PFSK-1 (cell line): ENCODE results near the gene FBXO45.

Experiments used
- POLR2AphosphoS5 ChIP-seq: IDR thresholded peaks from 2 replicates; pipeline ENCODE4 v1.6.1; 2012; ENCODE audit warnings: low read depth, mild to moderate bottlenecking, control low read depth, low read length, moderate library complexity
- REST ChIP-seq, 2 experiments: IDR thresholded peaks; 2 replicates each; pipeline versions ENCODE4 v1.6.1 to v1.8.0; 2011 to 2012; ENCODE audit warnings: low read depth in 2 of 2, low read length in 2 of 2, control low read depth in 1 of 2, inconsistent platforms in 1 of 2, mild to moderate bottlenecking in 1 of 2, moderate library complexity in 1 of 2; ENCODE audit not compliant: insufficient read depth in 1 of 2
- TAF1 ChIP-seq: IDR thresholded peaks from 2 replicates; pipeline ENCODE4 v1.6.1; 2012; ENCODE audit warnings: low read length, control low read depth, borderline replicate concordance; ENCODE audit not compliant: insufficient read depth

- TF ChIP-seq REST (IDR thresholded peaks at IDR 0.05; ENCODE audit: insufficient read depth in 1 of 2, low read depth in 2 of 2, low read length in 2 of 2) (no peak), TAF1 (no peak), POLR2AphosphoS5 (no peak)
These were observed 34.2 kb downstream of the FBXO45 start for GRCh38 chr3:196602673-196603072.
